GM15510 (cell line): ENCODE results near the gene PPP2R2C.

ENCODE experiments used
- POLR2A ChIP-seq: IDR thresholded peaks from 3 replicates; pipeline ENCODE4 v1.6.1; 2011; ENCODE audit warnings: borderline replicate concordance; ENCODE audit not compliant: insufficient read length; ENCODE audit errors: extremely low read depth

Gene PPP2R2C

GRCh38 chr4:6357476-6357875 is 114.9 kb downstream of the PPP2R2C start:
- no peak for TF ChIP-seq POLR2A

GRCh38 chr4:6356076-6356560 is 116.3 kb downstream of the PPP2R2C start:
- no peak for TF ChIP-seq POLR2A

- TF ChIP-seq POLR2A: no peak
Measured at GRCh38 chr4:6355052-6355451, 117.4 kb downstream of the PPP2R2C start.

GRCh38 chr4:6354626-6355025 is 117.8 kb downstream of the PPP2R2C start:
- no peak for TF ChIP-seq POLR2A

- no peak for TF ChIP-seq POLR2A
Measured at GRCh38 chr4:6354119-6354518, 118.3 kb downstream of the PPP2R2C start.

GRCh38 chr4:6352031-6352692 is 120.3 kb downstream of the PPP2R2C start:
- TF ChIP-seq POLR2A: no peak

DNA sequence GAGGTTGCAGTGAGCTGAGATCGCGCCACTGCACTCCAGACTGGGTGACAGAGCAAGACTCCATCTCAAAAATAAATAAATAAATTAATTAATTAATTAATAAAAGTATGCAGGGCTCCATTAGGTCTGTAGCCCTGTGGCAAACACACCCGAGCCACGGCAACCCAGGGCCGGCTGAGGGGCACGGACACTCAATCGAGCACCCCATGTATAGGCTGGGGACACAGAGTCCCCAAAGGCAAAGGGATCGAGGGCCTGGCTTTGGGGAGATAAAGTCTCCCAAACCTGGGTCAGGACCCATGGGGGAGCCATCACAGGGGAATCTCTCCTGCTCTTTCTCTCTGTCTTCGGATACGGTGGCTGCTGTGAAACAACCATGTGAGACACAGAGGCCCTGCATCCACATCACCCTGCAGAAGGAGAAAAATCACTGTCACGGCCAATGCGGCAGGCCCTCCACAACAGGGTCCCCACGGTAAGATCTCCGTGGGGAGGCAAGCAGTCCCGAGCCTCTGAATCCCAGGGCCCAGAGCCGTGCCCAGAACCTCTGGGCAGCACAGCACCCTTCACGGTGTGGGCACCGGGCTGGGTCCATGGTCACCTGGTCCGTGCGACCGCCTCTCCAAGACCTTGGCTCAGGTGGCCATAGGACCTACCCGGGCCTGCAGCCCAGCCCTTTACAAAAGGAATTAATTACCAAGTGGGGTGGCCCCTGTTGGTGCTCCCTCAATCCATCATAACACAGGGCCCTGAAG is 121.0 kb downstream of the PPP2R2C start:
- TF ChIP-seq POLR2A: no peak

DNA sequence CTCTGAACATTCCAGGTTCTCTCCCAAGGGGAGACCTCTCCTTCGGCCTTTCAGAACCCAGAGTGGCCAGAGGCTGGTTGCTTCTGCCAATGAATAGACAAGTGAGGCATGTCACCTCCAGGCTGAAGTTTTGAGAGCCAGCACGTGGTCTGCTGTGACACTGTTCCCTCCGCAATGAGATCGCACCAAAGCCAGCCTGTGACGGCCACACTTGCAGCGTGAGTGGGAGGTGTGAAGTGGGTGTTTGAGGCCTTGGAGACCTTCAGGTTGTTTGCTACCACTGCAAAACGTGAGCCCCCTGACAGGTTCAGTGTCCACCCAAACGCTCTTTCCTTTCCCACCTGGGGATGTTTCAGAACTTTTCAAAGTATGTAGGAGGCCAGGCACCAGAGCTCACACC is 121.8 kb downstream of the PPP2R2C start:
- no peak for TF ChIP-seq POLR2A

- TF ChIP-seq POLR2A: no peak
Measured at GRCh38 chr4:6349896-6350603, 122.4 kb downstream of the PPP2R2C start.

DNA sequence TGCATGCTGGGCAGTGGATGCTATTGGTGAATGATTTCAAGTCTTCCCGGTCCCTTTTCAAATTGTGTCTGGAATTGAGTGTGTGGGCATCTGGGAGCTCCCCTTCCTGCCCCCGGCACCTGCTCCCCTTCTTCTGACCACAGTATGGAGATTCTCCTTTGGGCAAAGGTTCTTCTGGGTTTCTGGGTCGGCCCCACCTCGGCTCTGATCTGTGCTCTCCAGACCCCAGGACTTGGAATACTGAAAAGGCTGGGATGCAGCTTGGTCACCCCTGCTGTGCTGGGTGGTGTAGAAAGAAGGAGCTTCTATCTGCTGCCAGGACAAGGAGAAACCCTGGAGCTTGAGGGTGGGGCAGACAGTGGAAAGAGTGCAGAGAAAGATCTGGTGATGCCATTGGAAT is 124.0 kb downstream of the PPP2R2C start:
- TF ChIP-seq POLR2A: no peak

- TF ChIP-seq POLR2A: no peak
Measured at GRCh38 chr4:6347511-6348045, 124.8 kb downstream of the PPP2R2C start.

- no peak for TF ChIP-seq POLR2A
Measured at GRCh38 chr4:6346373-6347110, 125.9 kb downstream of the PPP2R2C start.

DNA sequence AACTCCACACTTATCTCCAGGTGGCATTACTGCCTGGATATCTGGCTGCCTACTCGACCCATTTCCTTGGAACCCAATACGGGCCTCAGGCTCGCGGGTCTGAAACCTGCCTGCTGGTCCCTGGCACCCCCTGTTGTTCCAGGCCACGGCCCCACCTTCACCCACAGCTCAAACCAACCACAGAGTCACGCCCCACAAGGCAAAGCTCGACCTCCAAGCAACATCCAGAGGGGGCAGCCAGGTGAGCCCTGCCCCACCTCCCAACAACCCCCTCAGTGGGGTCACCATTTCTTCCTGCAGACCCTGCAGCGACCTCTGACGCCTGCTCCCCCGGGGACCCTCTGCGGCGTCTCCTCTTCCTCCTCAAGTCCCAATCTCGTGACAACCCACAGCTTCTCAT is 126.5 kb downstream of the PPP2R2C start:
- no peak for TF ChIP-seq POLR2A

DNA sequence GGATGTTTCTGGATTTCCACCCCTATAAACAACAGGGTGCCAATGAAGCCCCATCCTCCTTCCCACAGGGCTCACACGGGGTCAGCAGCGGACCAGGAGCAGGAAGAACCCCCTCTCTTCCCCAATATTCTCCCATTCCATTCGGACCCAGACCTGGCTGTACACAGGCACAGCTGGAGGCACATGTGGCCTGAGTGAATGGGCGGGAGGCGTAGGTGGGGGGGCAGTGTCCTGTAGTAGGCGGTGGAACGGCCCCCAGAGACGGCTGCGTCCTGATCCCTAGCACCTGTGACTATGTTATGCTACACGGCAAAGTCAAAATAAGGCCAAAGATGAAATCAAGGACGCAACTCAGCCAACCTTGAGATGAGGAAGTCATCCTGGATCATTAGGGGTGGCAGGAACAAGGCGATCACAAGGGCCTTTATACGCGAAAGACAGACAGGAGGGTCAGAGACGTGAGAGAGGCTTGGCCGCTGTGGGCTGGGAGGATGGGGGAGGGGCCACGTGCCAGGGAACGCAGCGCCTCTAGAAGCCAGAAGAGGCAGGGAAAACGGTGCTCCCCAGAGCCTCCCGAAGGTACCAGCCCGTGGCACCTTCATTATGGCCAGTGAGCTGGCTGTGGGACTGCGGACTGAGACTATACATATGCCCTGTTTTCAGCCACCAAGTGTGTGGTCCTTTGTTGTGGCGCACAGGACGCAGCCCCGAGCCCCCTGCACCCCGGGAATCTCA is 127.2 kb downstream of the PPP2R2C start:
- TF ChIP-seq POLR2A: no peak

- no peak for TF ChIP-seq POLR2A
Measured at GRCh38 chr4:6343939-6344408, 128.4 kb downstream of the PPP2R2C start.
